SK-N-MC (cell line): ENCODE results near the gene KLHDC3.
A peak's percentile ranks its signal among the peaks of the same experiment; 100 is the strongest.

Experiments used
- EZH2 ChIP-seq: fragments of 200-600 bp; sonication (generic); IDR thresholded peaks from one replicate; pipeline ENCODE4 v1.6.1; 2017; ENCODE audit warnings: antibody characterized with exemption
- FOXP2 ChIP-seq: optimal IDR thresholded peaks from 2 replicates; pipeline ENCODE3; 2011; ENCODE audit warnings: mild to moderate bottlenecking, moderate library complexity; ENCODE audit not compliant: insufficient read depth; ENCODE audit errors: extremely low read length, control extremely low read depth
- POLR2AphosphoS5 ChIP-seq: IDR thresholded peaks from 2 replicates; pipeline ENCODE4 v1.6.1; 2012; ENCODE audit warnings: mild to moderate bottlenecking, low read depth, low read length, borderline replicate concordance

DNA sequence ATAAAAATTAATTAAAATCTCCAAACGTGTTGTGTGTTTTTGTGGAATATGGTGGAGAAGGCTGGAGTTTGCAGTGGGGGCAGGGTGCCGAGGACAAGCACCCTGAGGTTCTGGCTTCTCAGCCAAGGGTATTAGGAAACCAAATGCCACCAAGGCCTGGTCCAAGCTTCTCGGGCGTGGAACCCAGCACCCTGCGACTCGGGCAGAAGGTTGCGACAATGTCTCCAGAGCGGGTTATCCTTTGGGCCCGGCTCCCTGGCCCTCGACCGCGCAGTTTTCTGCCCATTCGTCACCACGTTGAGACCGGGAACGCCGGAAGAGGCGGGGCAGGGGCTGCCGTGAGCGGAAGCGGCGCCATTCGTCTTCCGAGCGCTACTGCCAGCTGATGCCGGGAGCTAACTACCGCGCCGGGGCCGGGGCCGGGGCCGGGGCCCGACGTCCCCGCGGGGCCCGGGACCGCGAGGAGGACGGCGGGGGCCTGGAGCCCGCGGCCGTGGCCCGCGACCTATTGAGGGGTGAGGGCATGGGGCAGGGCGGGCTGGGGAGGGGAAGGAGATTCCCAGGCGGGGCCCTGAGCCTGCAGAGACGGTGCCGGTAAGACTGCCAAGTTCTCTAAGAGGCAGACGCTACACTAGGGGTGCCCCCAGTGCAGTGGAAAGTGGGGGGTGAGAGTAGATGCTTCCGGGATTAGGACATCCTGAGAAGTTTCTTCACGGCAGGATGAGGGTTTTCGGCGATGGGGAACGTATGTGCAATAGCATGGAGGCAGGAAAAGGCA lies 7.4 kb downstream of the KLHDC3 start, which contains the start of gene RRP36:
- TF ChIP-seq EZH2 (no peak), POLR2AphosphoS5 (peak; percentile 91), FOXP2 (no peak)
